Psoas muscle (tissue), 8 donors: ENCODE results near the gene NAIP. TPM values are rescaled to one million over a fixed set of nuclear protein-coding genes. Genes with fewer than 3 reads are reported as not detected.
"Not testable (repeated sequence)": the region's sequence is repeated elsewhere in the genome, so short reads cannot be mapped to it uniquely, and the experiment has no call there.

ENCODE experiments used
- ATAC-seq, 4 donors: fragments of 200-7000 bp; cut with Tn5 transposase; one replicate each; pipeline ENCODE4 v1.9.1; 2020; ENCODE audit warnings: moderate library complexity in 3 of 4, mild to moderate bottlenecking in 2 of 4
- DNase-seq, 2 donors: peaks; one replicate each; pipeline ENCODE4 v3.0.0-alpha.2; 2020
- H3K27ac ChIP-seq: fragments of 200-600 bp; one replicate; pipeline ENCODE4 v1.8.0; 2022
- H3K27me3 ChIP-seq, 3 donors: fragments of 200-600 bp in 1 of 3; one replicate each; pipeline versions ENCODE4 v1.6.1 to v1.8.0; 2013 to 2022; ENCODE audit warnings: low read length in 2 of 3, mild to moderate bottlenecking in 2 of 3, moderate library complexity in 1 of 3; ENCODE audit not compliant: insufficient read depth in 3 of 3
- H3K36me3 ChIP-seq, 2 donors: fragments of 200-600 bp in 1 of 2; one replicate each; pipeline versions ENCODE4 v1.6.1 to v1.8.0; 2013 to 2022; ENCODE audit warnings: low read depth in 1 of 2, mild to moderate bottlenecking in 1 of 2, moderate library complexity in 1 of 2; ENCODE audit not compliant: insufficient read depth in 1 of 2
- H3K4me1 ChIP-seq: fragments of 200-600 bp; one replicate; pipeline ENCODE4 v1.8.0; 2022
- H3K4me3 ChIP-seq: fragments of 200-600 bp; one replicate; pipeline ENCODE4 v1.8.0; 2022; ENCODE audit warnings: mild to moderate bottlenecking
- H3K9me3 ChIP-seq: fragments of 200-600 bp; one replicate; pipeline ENCODE4 v1.8.0; 2022
- WGBS, 3 donors: extraction: QIAGEN DNeasy Blood & Tissue Kit; methylation state at CpG; one replicate each; pipeline versions ENCODE4 v1.1.6 to v1.1.7; 2013; 5-methylcytosine and 5-hydroxymethylcytosine counted together
- intact Hi-C, 2 donors: fragments of 100-400 bp; cut with DNase I; formaldehyde crosslinking; loops; one replicate each; pipeline versions ENCODE4 v1.11.0 to v1.14.2; 2022
- polyA plus RNA-seq, 3 donors: library from polyadenylated mRNA; stranded (reverse); fragments of 200-250 nt; gene quantifications; one replicate each; pipeline ENCODE4 v1.2.3, GENCODE V29; 2013
- total RNA-seq, 4 donors: library from RNA; stranded (reverse); fragmentation: NEBNext Ultra II Directional in 2 of 4; extraction: Animal tissue kit (Norgen Biotek cat#: 25700) in 2 of 4; gene quantifications; one replicate each; pipeline versions ENCODE4 v1.2.1 to v1.2.4, GENCODE V29; 2021 to 2023
- donor health status: healthy with polysubstance abuse.
- donor health status: DM: no; HTN: no; CAD: no; lungs with moderate emphysema.
- donor health status: Bipolar disorder and iron deficiency.
- donor health status: healthy.
- donor health status: DM: yes; HTN: yes; CAD: no.
- donor health status: DM: no; HTN: no; CAD: no.
- donor health status: DM: no; HTN: no; CAD: no.
- donor health status: DM: yes; HTN: yes; CAD: no.

Gene NAIP
- total and polyA plus RNA-seq, 7 donors: 0.57 to 3.7 (median 1.8) TPM

DNA sequence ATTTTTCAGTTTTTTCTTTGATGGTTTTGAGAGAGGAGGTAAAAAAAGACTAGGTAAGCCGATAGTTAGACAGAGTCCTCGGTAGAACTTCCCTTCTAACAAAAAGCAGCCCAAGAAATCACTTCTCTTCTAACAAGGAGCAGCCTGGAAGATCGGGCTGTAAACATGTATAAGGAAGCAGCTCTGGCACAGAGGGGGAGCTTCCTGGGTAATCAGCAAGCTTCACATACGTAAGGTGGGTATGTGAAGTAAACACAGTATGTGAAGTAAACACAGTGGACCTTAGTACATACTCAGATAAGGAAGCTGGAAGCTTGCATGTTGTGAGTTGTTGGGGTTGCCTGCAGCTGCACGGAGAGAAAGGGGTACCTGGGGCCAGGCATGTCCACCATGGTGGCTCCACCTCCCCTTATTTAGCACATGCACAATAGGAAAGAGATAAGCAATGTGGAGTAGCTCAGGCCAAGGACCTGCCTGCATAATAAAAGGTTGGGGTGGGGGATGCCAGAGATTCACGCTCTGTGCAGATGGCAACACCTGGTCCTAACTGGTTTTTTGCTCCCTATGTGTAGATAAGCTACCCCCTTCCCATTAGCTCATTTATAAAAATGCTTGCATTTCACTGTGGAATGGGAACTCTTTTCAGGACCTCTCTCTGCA is 93.3 kb downstream of the NAIP start:
- ATAC-seq, H3K9me3 ChIP-seq, H3K36me3 ChIP-seq, H3K27me3 ChIP-seq, H3K4me3 ChIP-seq, H3K27ac ChIP-seq, H3K4me1 ChIP-seq, DNase-seq, intact Hi-C loops: not testable (repeated sequence)
- WGBS, 3 donors: no CpG with 5 or more reads among the region's 6 CpGs

DNA sequence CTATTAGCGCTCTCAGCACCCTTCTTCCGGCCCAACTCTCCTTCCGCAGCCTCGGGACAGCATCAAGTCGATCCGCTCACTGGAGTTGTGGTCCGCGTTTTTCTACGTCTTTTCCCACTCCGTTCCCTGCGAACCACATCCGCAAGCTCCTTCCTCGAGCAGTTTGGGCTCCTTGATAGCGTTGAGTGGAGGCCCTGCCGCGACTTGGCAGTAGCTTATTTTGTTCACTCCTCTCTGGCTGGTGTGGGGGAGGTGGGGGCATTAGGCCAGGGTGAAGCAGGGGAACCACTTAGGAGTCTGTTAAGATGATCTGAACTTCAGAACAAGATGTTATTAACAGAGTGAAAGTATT is 100.0 kb downstream of the NAIP start:
- H3K36me3 ChIP-seq, H3K9me3 ChIP-seq, H3K27ac ChIP-seq, intact Hi-C loops, DNase-seq, H3K4me3 ChIP-seq, H3K4me1 ChIP-seq, H3K27me3 ChIP-seq: not testable (repeated sequence)
- ATAC-seq: peak; percentile 45 to 70 (median 50)
- no CpG with 5 or more reads among the region's 16 CpGs for WGBS, 3 donors

Other genes with a start within 250 kb of the NAIP start
- 10 to 100 TPM in 1 of 4 donors, 1 to 10 TPM in 2, not detected in 1; 5.2 to 11.2 (median 5.5) TPM for gene SERF1A, start 124.7 kb downstream of the NAIP start, total RNA-seq
- 1 to 10 TPM; 1.5 to 3.3 (median 1.8) TPM for gene SERF1A, start 124.7 kb downstream of the NAIP start, polyA plus RNA-seq
- gene SMN1, start 100.3 kb downstream of the NAIP start, total RNA-seq: 10 to 100 TPM; 14.8 to 26.3 (median 21.5) TPM
- 10 to 100 TPM; 21.7 to 40.0 (median 35.8) TPM for gene SMN1, start 100.3 kb downstream of the NAIP start, polyA plus RNA-seq
- gene GTF2H2, start 42.3 kb upstream of the NAIP start, total RNA-seq: 10 to 100 TPM in 1 of 4 donors, 1 to 10 TPM in 3; 7.5 to 13.3 (median 8.6) TPM
- gene GTF2H2, start 42.3 kb upstream of the NAIP start, polyA plus RNA-seq: 10 to 100 TPM in 1 of 3 donors, 1 to 10 TPM in 2; 7.1 to 21.3 (median 8.7) TPM